DOHH2 (cell line): ENCODE measurements around the gene DNPH1.

Experiments used
- H3F3A ChIP-seq: fragments of 200-600 bp; sonication (generic), shearing (Covaris generic); 2 replicates; pipeline ENCODE4 v1.6.0; 2016; ENCODE audit warnings: antibody characterized with exemption, mild to moderate bottlenecking; ENCODE audit not compliant: control insufficient read depth, insufficient read depth
- H3K27ac ChIP-seq: fragments of 200-600 bp; sonication (generic); 2 replicates; pipeline ENCODE4 v1.5.1; 2014; ENCODE audit warnings: low read depth, mild to moderate bottlenecking, low read length, moderate library complexity
- H3K27me3 ChIP-seq: fragments of 200-600 bp; sonication (generic); 2 replicates; pipeline ENCODE4 v1.6.1; 2014; ENCODE audit warnings: mild to moderate bottlenecking, low read length, mixed read lengths; ENCODE audit not compliant: control insufficient read depth
- H3K36me3 ChIP-seq: fragments of 200-600 bp; sonication (generic); 2 replicates; pipeline ENCODE4 v1.6.1; 2014; ENCODE audit warnings: mild to moderate bottlenecking, low read length, moderate library complexity, mixed read lengths; ENCODE audit not compliant: control insufficient read depth
- H3K4me1 ChIP-seq: fragments of 200-600 bp; sonication (generic); 2 replicates; pipeline ENCODE4 v1.6.1; 2014; ENCODE audit warnings: mild to moderate bottlenecking, low read length, mixed read lengths; ENCODE audit not compliant: control insufficient read depth
- H3K4me2 ChIP-seq: fragments of 200-600 bp; sonication (generic); 2 replicates; pipeline ENCODE4 v1.6.0; 2014; ENCODE audit warnings: mild to moderate bottlenecking, low read length, moderate library complexity
- H3K4me3 ChIP-seq: fragments of 200-600 bp; sonication (generic); 2 replicates; pipeline ENCODE4 v1.5.1; 2014; ENCODE audit warnings: mild to moderate bottlenecking, low read length, mixed read lengths
- H3K79me2 ChIP-seq: fragments of 200-600 bp; sonication (generic); 2 replicates; pipeline ENCODE4 v1.6.1; 2014; ENCODE audit warnings: mild to moderate bottlenecking, low read length, mixed read lengths; ENCODE audit not compliant: control insufficient read depth
- H3K9me2 ChIP-seq: fragments of 200-600 bp; sonication (generic); replicated peaks from 2 replicates; pipeline ENCODE4 v1.6.1; 2014; ENCODE audit warnings: mild to moderate bottlenecking, low read length, mixed read lengths; ENCODE audit not compliant: control insufficient read depth
- H3K9me3 ChIP-seq: fragments of 200-600 bp; sonication (generic); 2 replicates; pipeline ENCODE4 v1.6.1; 2014; ENCODE audit warnings: antibody characterized with exemption, low read length, mixed read lengths; ENCODE audit not compliant: control insufficient read depth, insufficient read depth
- H4K20me1 ChIP-seq: fragments of 200-600 bp; sonication (generic); 2 replicates; pipeline ENCODE4 v1.6.0; 2014; ENCODE audit warnings: low read depth, mild to moderate bottlenecking, antibody characterized with exemption, low read length, moderate library complexity; ENCODE audit not compliant: control insufficient read depth, insufficient read depth
- CTCF ChIP-seq: fragments of 200-600 bp; sonication (generic); IDR thresholded peaks from one replicate; pipeline ENCODE4 v1.5.1; 2014; ENCODE audit warnings: antibody characterized with exemption, mild to moderate bottlenecking, low read depth, low read length; ENCODE audit not compliant: poor library complexity, severe bottlenecking
- EZH2phosphoT487 ChIP-seq: fragments of 200-600 bp; sonication (generic); IDR thresholded peaks from 2 replicates; pipeline ENCODE4 v1.6.1; 2017; ENCODE audit warnings: borderline replicate concordance, mild to moderate bottlenecking, antibody characterized with exemption, low read length, moderate library complexity, mixed read lengths

Gene DNPH1

DNA sequence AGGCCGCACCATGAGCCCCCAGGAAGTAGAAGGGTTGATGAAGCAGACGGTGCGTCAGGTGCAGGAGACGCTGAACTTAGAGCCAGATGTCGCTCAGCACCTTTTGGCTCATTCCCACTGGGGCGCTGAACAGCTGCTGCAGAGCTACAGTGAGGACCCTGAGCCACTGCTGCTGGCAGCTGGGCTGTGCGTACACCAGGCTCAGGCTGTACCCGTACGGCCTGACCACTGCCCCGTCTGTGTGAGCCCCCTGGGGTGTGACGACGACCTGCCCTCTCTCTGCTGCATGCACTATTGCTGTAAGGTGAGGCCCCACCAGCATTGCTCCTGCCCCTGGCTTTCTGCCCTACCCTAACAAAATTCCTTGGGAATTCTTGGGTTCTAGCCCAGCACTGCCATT is 13.1 kb downstream of the DNPH1 start:
- H3K27ac ChIP-seq = no peak overlapping the region
- H3K27me3 ChIP-seq = no peaks in the 10 kb centered on the region
- 0 out of 2 replicates have a peak, but pooled peaks cover 3% of the 10 kb centered on the region for H3F3A ChIP-seq
- no peak overlapping the region for H3K4me2 ChIP-seq
- H3K36me3 ChIP-seq = peaks cover 24% of the 10 kb centered on the region; the same call in 1 of the 2 replicates
- no peaks in the 10 kb centered on the region for H3K9me3 ChIP-seq
- no peaks in the 10 kb centered on the region for H3K79me2 ChIP-seq
- H3K9me2 ChIP-seq = no peaks in the 10 kb centered on the region
- no peaks in the 10 kb centered on the region for H4K20me1 ChIP-seq
- no peaks in the 10 kb centered on the region for H3K4me1 ChIP-seq
- TF ChIP-seq EZH2phosphoT487 (no peak), CTCF (no peak)
- no peak overlapping the region for H3K4me3 ChIP-seq

GRCh38 chr6:43215066-43215465 is 14.2 kb downstream of the DNPH1 start:
- Histone ChIP-seq H3K4me2 (no peak overlapping the region), H3K27me3 (no peaks in the 10 kb centered on the region), H3K79me2 (no peaks in the 10 kb centered on the region), H3K9me3 (no peaks in the 10 kb centered on the region), H3K9me2 (no peaks in the 10 kb centered on the region), H3K4me1 (no peaks in the 10 kb centered on the region), H3K27ac (no peak overlapping the region), H3K36me3 (peaks cover 14% of the 10 kb centered on the region; the same call in 1 of the 2 replicates), H4K20me1 (no peaks in the 10 kb centered on the region), H3K4me3 (no peak overlapping the region), H3F3A (0 out of 2 replicates have a peak, but pooled peaks cover 3% of the 10 kb centered on the region)
- TF ChIP-seq CTCF (no peak), EZH2phosphoT487 (no peak)

DNA sequence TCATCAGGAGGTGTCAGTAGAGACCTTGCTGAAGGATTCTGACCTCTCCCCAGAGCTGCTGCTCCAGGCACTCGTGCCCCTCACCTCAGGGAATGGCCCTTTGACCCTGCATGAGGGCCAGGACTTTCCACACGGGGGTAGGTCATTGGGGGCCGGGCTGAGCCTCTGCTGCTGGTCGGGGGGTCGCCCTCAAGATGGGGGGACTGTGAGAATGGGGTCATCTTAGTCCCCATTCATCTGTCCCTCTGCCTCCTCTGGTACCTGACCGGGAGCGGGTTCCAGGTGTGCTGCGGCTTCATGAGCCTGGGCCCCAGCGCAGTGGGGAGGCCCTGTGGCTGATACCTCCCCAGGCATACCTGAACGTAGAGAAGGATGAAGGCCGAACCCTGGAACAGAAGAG is 15.8 kb downstream of the DNPH1 start:
- peaks cover 14% of the 10 kb centered on the region; the same call in 1 of the 2 replicates for H3K36me3 ChIP-seq

More for the DNA sequence above, 15.8 kb downstream of the DNPH1 start:
- Histone ChIP-seq H3K9me3 (no peaks in the 10 kb centered on the region), H3K9me2 (no peaks in the 10 kb centered on the region), H4K20me1 (no peaks in the 10 kb centered on the region), H3K4me3 (no peak overlapping the region), H3K4me1 (no peaks in the 10 kb centered on the region), H3K27me3 (no peaks in the 10 kb centered on the region), H3K27ac (no peak overlapping the region), H3K4me2 (no peak overlapping the region), H3K79me2 (no peaks in the 10 kb centered on the region), H3F3A (0 out of 2 replicates have a peak, but pooled peaks cover 3% of the 10 kb centered on the region)
- TF ChIP-seq EZH2phosphoT487 = no peak
- TF ChIP-seq CTCF = no peak
